A549 (cell line): ENCODE data around the gene UBE2G2.

Source experiments
- ATOH8 ChIP-seq: fragments of 250-450 bp; sonication (Bioruptor Pico); IDR thresholded peaks from 2 replicates; pipeline ENCODE4 v1.5.0; 2020; ENCODE audit warnings: low read depth, mild to moderate bottlenecking, moderate library complexity
- CEBPB ChIP-seq, 2 experiments: fragments of >200 bp in 1 of 2; sonication (Bioruptor Twin) in 1 of 2; formaldehyde crosslinking in 1 of 2; IDR thresholded peaks; 2 replicates each; pipeline ENCODE4 v1.6.1; 2012 to 2016
- CHD2 ChIP-seq: fragments of 150-350 bp; IDR thresholded peaks from 2 replicates; pipeline ENCODE4 v1.6.1; 2014; ENCODE audit warnings: low read length; ENCODE audit not compliant: partially characterized antibody
- CTCF ChIP-seq: fragments of >200 bp; sonication (Bioruptor Twin); formaldehyde crosslinking; IDR thresholded peaks from 3 replicates; pipeline ENCODE4 v1.5.1; 2016
- EP300 ChIP-seq, 2 experiments: fragments of >200 bp; sonication (Bioruptor Twin); formaldehyde crosslinking; IDR thresholded peaks; 2 replicates in 1 of 2; 3 replicates in 1 of 2; pipeline ENCODE4 v1.6.1; 2016 to 2017
- MYC ChIP-seq: IDR thresholded peaks from 2 replicates; pipeline ENCODE4 v1.6.1; 2012; ENCODE audit warnings: mild to moderate bottlenecking, inconsistent platforms, low read length, improper control_type of control experiment, borderline replicate concordance
- POLR2A ChIP-seq: IDR thresholded peaks from 2 replicates; pipeline ENCODE4 v1.6.1; 2012; ENCODE audit warnings: mild to moderate bottlenecking, low read length
- POLR2AphosphoS2 ChIP-seq: conservative IDR thresholded peaks from 2 replicates; pipeline ENCODE4 v1.6.1; 2012; ENCODE audit warnings: low read length, improper control_type of control experiment, inconsistent platforms
- RFX5 ChIP-seq: fragments of 450-650 bp; IDR thresholded peaks from 2 replicates; pipeline ENCODE4 v1.7.1; 2014; ENCODE audit warnings: antibody characterized with exemption, mild to moderate bottlenecking, moderate library complexity
- SREBF2 ChIP-seq: fragments of 450-650 bp; IDR thresholded peaks from 2 replicates; pipeline ENCODE4 v1.6.1; 2014; ENCODE audit warnings: mild to moderate bottlenecking, moderate library complexity
- TF ChIP-seq, protein P1 (sequence below): fragments of 450-650 bp; IDR thresholded peaks from 2 replicates; pipeline ENCODE4 v1.6.1; 2014; ENCODE audit warnings: antibody characterized with exemption

- TF ChIP-seq, protein P1, sequence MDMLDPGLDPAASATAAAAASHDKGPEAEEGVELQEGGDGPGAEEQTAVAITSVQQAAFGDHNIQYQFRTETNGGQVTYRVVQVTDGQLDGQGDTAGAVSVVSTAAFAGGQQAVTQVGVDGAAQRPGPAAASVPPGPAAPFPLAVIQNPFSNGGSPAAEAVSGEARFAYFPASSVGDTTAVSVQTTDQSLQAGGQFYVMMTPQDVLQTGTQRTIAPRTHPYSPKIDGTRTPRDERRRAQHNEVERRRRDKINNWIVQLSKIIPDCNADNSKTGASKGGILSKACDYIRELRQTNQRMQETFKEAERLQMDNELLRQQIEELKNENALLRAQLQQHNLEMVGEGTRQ: no peak
- TF ChIP-seq SREBF2 (no peak), POLR2AphosphoS2 (no peak), CTCF (no peak), CEBPB (IDR thresholded peaks at IDR 0.05) (no peak), POLR2A (no peak), ATOH8 (CRISPR knock-in tag) (no peak), RFX5 (no peak), EP300 (IDR thresholded peaks at IDR 0.05) (no peak), MYC (no peak), CHD2 (no peak)
Observed at GRCh38 chr21:44812640-44813039, 11.0 kb upstream of the UBE2G2 start.
